ENCODE measurements around the gene PPP1R9B.

PPP1R9B gene

GRCh38 chr17:50181591-50182560, 31.4 kb upstream of the PPP1R9B start:
- H3K9me3 ChIP-seq (ENCODE audit: low read length): no peaks in the 10 kb centered on the region
- H3F3A ChIP-seq (ENCODE audit: insufficient read depth, low read length): no peaks in the 10 kb centered on the region
- no peaks in the 10 kb centered on the region for H4K20me1 ChIP-seq (ENCODE audit: insufficient read depth, low read length)
- 0 out of 2 replicates have a peak, but pooled peaks cover 3% of the 10 kb centered on the region for H3K27me3 ChIP-seq (ENCODE audit: insufficient read depth, low read length)
- H3K4me3 ChIP-seq (ENCODE audit: low read depth, low read length, poor library complexity, severe bottlenecking): no peak overlapping the region
- H3K27ac ChIP-seq (ENCODE audit: low read depth, low read length, poor library complexity, severe bottlenecking): no peak overlapping the region
- TF ChIP-seq CTCF (IDR thresholded peaks at IDR 0.05; ENCODE audit: low read length) (no peak), EZH2 (IDR thresholded peaks at IDR 0.05; ENCODE audit: borderline replicate concordance, low read length) (no peak)
- H2AFZ ChIP-seq (ENCODE audit: low read length): no peak overlapping the region
- H3K9me2 ChIP-seq (ENCODE audit: low read depth, low read length): no peaks in the 10 kb centered on the region
- no peaks in the 10 kb centered on the region for H3K79me2 ChIP-seq (ENCODE audit: insufficient read depth, low read length)
- no peak overlapping the region for H3K9ac ChIP-seq (ENCODE audit: low read length)
- H3K4me1 ChIP-seq (ENCODE audit: insufficient read depth, low read length, severe bottlenecking): peaks cover 16% of the 10 kb centered on the region
- H3K4me2 ChIP-seq (ENCODE audit: low read length): no peak overlapping the region
- H3K36me3 ChIP-seq (ENCODE audit: insufficient read depth, low read length): no peaks in the 10 kb centered on the region

GRCh38 chr17:50181144-50181543, 30.7 kb upstream of the PPP1R9B start:
- Histone ChIP-seq H2AFZ (ENCODE audit: low read length) (no peak overlapping the region), H3K27me3 (ENCODE audit: insufficient read depth, low read length) (0 out of 2 replicates have a peak, but pooled peaks cover 3% of the 10 kb centered on the region), H3K9me3 (ENCODE audit: low read length) (no peaks in the 10 kb centered on the region), H4K20me1 (ENCODE audit: insufficient read depth, low read length) (no peaks in the 10 kb centered on the region), H3K9ac (ENCODE audit: low read length) (no peak overlapping the region), H3K79me2 (ENCODE audit: insufficient read depth, low read length) (no peaks in the 10 kb centered on the region), H3K4me3 (ENCODE audit: low read depth, low read length, poor library complexity, severe bottlenecking) (no peak overlapping the region), H3F3A (ENCODE audit: insufficient read depth, low read length) (no peaks in the 10 kb centered on the region), H3K9me2 (ENCODE audit: low read depth, low read length) (no peaks in the 10 kb centered on the region), H3K36me3 (ENCODE audit: insufficient read depth, low read length) (no peaks in the 10 kb centered on the region), H3K4me1 (ENCODE audit: insufficient read depth, low read length, severe bottlenecking) (peaks cover 16% of the 10 kb centered on the region), H3K27ac (ENCODE audit: low read depth, low read length, poor library complexity, severe bottlenecking) (no peak overlapping the region), H3K4me2 (ENCODE audit: low read length) (no peak overlapping the region)
- TF ChIP-seq EZH2 (IDR thresholded peaks at IDR 0.05; ENCODE audit: borderline replicate concordance, low read length) (no peak), CTCF (IDR thresholded peaks at IDR 0.05; ENCODE audit: low read length) (no peak)

GRCh38 chr17:50180620-50181019, 30.1 kb upstream of the PPP1R9B start:
- no peak overlapping the region for H3K4me3 ChIP-seq (ENCODE audit: low read depth, low read length, poor library complexity, severe bottlenecking)
- no peak overlapping the region for H3K4me2 ChIP-seq (ENCODE audit: low read length)
- no peaks in the 10 kb centered on the region for H3K36me3 ChIP-seq (ENCODE audit: insufficient read depth, low read length)
- H3F3A ChIP-seq (ENCODE audit: insufficient read depth, low read length): no peaks in the 10 kb centered on the region
- no peak overlapping the region for H3K27ac ChIP-seq (ENCODE audit: low read depth, low read length, poor library complexity, severe bottlenecking)
- H4K20me1 ChIP-seq (ENCODE audit: insufficient read depth, low read length): no peaks in the 10 kb centered on the region
- H3K9ac ChIP-seq (ENCODE audit: low read length): no peak overlapping the region
- peaks cover 16% of the 10 kb centered on the region for H3K4me1 ChIP-seq (ENCODE audit: insufficient read depth, low read length, severe bottlenecking)
- no peak overlapping the region for H2AFZ ChIP-seq (ENCODE audit: low read length)
- no peaks in the 10 kb centered on the region for H3K9me2 ChIP-seq (ENCODE audit: low read depth, low read length)
- H3K27me3 ChIP-seq (ENCODE audit: insufficient read depth, low read length): 0 out of 2 replicates have a peak, but pooled peaks cover 1% of the 10 kb centered on the region
- no peaks in the 10 kb centered on the region for H3K79me2 ChIP-seq (ENCODE audit: insufficient read depth, low read length)
- no peak for TF ChIP-seq EZH2 (IDR thresholded peaks at IDR 0.05; ENCODE audit: borderline replicate concordance, low read length)
- no peaks in the 10 kb centered on the region for H3K9me3 ChIP-seq (ENCODE audit: low read length)
